Uterus (tissue), 2 donors: ENCODE results near the gene DUSP23.

ENCODE experiments used
- CTCF ChIP-seq, 4 experiments: fragments of 200-600 bp in 2 of 4; fragments of 450-650 bp in 2 of 4; sonication (generic) in 2 of 4; IDR thresholded peaks; one replicate each; pipeline ENCODE4 v1.5.1; 2016 to 2019; ENCODE audit warnings: antibody characterized with exemption in 4 of 4, mild to moderate bottlenecking in 2 of 4, moderate library complexity in 1 of 4
- POLR2A ChIP-seq, 2 donors: fragments of 450-650 bp; IDR thresholded peaks; one replicate each; pipeline ENCODE4 v1.6.1; 2016; ENCODE audit warnings: antibody characterized with exemption in 2 of 2, mild to moderate bottlenecking in 1 of 2, moderate library complexity in 1 of 2

GRCh38 chr1:159750621-159751020, 30.1 kb upstream of the DUSP23 start:
- no peak for TF ChIP-seq CTCF (IDR thresholded peaks at IDR 0.05)
- no peak for TF ChIP-seq POLR2A (IDR thresholded peaks at IDR 0.05)
